Measurements from ENCODE around the gene LYRM9.
"Not testable (repeated sequence)": the region's sequence is repeated elsewhere in the genome, so short reads cannot be mapped to it uniquely, and the experiment has no call there.

Gene LYRM9

GRCh38 chr17:27839571-27840405, 53.4 kb downstream of the LYRM9 start:
- DNase-seq (ENCODE audit: low spot score) = not testable (repeated sequence)

GRCh38 chr17:27838607-27839006, 54.6 kb downstream of the LYRM9 start:
- not testable (repeated sequence) for DNase-seq (ENCODE audit: low spot score)

- DNase-seq (ENCODE audit: low spot score) = not testable (repeated sequence)
Observed at GRCh38 chr17:27837769-27838168, 55.4 kb downstream of the LYRM9 start.

- no peak for DNase-seq (ENCODE audit: low spot score)
Observed at GRCh38 chr17:27836651-27837050, 56.5 kb downstream of the LYRM9 start.

GRCh38 chr17:27834571-27834970, 58.6 kb downstream of the LYRM9 start:
- no peak for DNase-seq (ENCODE audit: low spot score)

- DNase-seq (ENCODE audit: low spot score) = no peak
Observed at GRCh38 chr17:27832831-27833230, 60.3 kb downstream of the LYRM9 start.

- DNase-seq (ENCODE audit: low spot score) = not testable (repeated sequence)
Observed at GRCh38 chr17:27829888-27830287, 63.3 kb downstream of the LYRM9 start.

- DNase-seq (ENCODE audit: low spot score) = not testable (repeated sequence)
Observed at GRCh38 chr17:27829143-27829711, 63.9 kb downstream of the LYRM9 start.

Data from CD4-positive, alpha-beta T cell treated with Interleukin-6 at 100 ng/mL for 8 hours (primary cell).